NCI-H524 treated with DMSO at 0.1 percent for 48 hours (cell line): ENCODE measurements around the gene COL11A2.

Experiments
- DNase-seq: peaks from one replicate; lab custom pipeline; 2025; lab: John Stamatoyannopoulos, UW

COL11A2 gene

DNA sequence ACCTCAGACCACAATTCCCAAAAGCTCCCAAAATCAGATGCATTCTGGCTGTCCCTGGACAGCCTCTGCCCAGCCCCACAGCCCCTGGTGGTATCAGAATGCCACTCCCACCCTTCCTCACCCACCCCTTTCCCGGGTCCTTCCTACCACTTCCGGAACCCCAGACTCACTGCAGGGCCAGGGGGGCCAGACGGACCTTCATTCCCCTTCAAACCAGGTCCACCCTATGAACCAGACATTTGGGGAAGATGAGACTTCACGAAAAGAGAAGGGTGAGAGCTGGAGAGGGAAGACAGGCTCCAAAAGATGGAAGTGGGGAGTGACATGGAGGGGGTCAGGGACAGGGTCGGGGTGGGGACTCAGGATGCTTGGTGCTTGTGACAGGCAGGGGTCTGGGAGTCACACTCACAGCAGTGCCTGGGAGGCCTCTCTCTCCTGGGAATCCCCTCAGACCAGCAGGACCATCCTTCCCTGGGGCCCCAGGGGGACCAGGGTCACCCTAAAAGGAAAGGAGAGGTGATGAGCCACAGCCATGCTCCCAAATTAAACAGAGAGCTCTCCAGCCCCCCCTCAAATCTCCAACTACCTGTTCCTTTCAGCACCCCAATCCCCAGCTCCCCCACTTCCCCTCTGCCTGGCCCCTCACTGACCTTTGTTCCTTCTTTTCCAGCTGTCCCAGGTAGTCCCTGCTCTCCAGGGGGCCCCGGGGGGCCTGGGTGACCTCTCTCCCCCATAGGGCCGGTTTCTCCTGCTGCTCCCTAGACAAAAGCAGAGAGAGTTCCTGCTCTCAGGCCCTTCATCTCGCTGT is 20.2 kb downstream of the COL11A2 start:
- DNase-seq, result no peak

DNA sequence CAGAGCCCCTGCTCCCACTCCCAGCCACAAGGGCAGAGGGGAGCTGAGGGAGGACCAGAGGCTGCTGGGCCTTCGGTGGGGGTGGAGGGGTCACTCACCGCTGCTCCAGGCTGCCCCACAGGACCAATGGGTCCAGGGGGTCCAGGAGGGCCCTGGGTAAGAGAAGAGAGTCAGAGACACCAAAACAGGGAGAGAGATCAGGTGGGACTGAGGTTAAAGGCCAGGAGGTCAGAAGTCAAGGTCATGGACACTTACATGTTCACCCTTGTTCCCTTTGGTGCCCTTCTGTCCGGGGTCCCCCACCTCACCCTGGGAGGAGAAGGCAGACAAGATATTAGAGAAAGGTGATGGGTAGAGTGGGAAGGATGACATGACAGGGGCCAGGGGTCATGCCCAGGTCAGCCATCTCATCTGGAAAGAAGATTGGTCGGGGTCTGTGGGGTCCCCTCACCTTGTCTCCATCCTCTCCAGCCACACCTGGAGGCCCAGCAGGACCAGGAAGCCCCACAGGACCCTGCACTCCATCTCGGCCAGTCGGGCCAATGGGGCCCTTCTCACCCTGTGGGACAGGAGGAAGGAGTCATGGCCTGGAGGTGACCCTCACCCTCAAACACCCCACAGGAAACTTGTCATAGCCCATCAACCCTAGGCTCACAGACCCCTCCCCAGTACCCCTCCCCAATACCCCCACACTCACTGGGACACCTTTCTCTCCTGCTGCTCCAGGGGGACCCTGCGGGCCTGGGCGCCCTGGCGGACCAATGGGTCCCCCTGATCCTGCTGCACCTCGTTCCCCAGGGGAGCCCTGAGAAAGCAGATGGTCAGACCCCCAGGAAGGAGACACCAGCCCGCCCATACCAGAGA is 21.0 kb downstream of the COL11A2 start:
- DNase-seq, result no peak

DNA sequence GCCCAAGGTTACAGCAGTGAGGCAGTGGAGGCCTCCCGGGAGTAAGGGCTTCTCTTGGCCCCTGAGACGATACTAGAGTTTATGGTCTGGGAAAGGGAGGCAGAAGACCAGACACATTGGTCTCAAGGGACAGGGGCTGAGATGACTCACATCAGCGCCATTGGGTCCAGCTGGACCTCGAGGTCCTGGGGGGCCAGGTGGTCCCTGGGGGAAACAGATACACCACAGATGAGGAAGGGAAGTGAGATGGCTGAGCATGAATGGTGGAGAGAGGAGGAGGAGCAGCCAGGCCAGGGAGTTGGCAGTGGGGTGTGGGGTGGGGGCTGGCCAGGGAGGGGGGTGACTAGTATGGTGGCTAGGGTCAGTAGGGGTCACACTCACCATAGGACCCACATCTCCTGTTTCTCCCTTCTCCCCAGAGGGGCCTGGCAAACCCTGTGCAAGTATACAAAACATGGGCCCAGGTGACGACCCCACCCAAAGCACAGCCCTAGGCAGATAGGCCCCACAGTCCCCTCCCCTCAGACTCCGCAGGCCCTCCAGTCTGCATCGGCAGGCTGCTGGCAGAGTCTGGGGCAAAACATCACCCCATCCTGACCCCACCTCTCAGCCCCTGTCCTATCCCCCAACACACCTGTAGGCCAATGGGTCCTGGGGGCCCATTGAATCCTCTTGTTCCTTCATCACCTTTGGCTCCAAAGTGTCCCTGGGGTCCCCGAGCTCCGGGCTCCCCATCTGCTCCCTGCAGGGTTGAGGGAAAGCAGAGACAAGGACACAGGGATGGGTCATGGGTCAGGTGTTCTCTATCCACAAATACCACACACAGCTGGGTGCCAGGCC is 21.9 kb downstream of the COL11A2 start:
- DNase-seq, result no peak

DNA sequence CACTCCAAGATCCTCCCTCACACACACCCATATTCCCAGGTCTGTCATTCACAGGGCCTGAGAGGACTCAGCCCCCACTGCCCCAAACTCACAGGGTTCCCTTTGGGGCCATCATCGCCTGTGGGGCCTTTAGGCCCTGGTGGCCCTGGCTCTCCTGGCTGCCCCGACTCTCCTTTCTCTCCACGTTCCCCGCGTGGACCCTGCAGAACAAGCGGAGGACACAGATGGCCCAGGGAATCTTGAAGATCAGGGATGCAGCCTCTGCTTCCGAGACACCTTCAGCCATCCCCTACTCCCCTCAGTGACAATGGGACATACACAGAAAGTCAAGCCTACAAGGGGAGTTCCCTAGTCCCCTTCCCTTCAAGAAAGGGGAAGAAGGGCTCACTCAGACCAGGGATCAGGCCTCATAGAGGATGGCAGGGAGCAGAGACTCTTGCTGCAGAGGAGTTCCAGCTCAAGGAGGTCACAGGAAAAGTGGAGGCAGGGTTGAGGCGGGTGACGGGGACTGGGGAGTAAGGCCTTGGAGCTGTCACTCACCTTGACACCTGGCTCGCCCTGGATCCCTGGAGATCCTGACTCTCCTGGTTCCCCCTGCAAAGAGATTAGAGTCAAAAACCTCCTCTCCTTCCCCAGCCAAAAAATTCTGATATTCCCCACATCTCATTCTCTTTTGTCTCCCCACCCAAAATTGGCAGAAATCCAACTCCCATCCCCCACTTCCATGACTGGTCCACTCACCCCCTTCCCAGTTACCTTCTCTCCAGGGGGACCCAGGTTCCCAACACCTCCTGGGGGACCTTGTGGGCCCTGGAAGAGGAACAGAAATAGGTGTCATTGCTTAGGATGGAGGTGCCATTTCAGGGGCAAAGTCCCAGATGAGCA is 22.7 kb downstream of the COL11A2 start:
- no peak for DNase-seq

DNA sequence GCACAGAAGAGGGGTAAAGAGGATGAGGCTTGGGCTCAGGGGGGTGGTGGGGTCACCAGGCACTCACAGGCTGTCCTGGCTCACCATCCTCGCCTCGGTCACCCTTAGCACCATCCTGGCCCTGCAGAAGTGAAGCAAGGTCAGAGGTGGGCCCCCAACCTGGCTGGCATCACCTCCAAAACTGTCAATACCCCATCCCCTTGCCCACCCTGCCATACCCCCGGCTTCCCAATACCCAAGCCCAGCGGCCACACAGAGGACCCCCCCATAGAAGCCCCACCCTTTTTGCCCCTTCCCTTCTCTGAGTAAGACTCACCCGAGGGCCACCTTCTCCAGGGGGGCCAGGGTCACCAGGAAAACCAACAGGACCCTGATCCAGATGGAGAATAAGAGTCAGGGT is 23.6 kb downstream of the COL11A2 start:
- no peak for DNase-seq

DNA sequence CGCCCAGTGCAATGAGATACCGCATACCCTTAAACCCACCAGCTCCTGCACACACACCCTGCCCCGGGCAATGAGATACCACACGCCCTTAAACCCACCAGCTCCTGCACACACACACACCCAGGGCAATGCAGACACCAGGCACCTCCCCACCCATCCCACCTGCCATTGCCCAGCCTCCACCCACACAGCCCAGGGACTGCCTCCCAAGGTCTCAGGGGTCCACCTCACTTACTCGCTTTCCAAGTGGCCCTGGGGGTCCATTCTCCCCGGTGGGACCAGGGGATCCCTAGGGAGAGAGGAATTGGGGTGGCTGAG is 24.0 kb downstream of the COL11A2 start:
- no peak for DNase-seq

DNA sequence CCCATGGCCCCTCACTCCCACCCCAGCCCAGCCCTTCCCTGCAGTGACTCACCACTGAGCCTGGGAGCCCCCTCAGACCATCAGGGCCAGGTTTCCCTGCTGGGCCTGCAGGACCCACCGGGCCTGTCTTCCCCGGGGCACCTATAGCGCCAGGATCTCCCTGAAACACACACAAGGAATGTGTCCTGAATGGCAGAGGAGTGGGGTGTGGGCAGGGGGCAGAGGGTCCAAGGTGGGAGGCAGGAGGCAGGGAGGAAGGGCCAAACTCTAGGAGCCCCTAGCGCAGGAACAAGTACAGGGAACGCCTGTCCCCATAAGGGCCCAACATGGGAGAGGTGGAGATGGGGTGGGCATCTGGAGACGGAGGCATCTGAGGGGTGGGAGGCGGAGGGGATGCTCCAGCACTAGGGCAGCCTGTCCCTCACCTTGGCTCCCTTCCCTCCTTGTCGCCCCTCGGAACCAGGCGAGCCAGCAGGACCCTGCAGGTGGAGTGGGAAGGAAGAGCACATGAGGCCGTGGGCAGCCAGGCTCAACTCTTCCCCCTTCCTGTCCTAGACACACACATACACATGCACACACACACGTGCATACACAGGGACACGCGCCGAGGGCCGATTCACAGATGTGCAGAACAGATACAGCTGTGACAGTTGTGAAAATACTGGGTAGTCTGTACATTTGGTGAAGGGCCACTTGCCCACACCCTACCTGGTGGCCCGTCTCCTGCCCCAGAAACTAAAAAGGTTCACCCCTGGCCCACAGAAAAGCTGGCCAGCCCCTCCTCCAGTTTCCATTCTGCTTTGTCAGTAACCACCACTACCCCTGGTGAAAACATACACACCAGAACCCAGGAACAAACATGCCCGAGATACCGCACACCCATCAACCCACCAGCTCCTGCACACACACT is 24.6 kb downstream of the COL11A2 start:
- no peak for DNase-seq

DNA sequence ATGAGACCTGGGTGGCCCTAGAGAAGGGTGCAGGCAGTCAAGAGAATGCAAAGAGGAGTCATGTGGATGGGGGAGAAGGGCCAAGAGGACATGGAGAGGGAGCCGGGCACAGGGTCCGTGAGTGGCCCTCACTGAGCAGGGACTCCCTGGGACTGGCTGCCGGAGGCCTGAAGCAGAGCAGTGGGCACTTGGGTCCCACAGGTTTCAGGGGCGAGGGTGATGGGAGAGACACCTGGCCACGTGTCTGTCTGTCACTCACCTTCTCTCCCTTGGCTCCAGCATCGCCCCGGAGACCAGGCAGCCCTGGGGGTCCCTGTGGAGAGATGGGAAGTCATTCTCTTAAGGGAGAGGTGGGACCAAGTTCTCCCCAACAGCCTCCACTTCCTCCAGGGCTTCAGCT is 25.5 kb downstream of the COL11A2 start:
- no peak for DNase-seq

DNA sequence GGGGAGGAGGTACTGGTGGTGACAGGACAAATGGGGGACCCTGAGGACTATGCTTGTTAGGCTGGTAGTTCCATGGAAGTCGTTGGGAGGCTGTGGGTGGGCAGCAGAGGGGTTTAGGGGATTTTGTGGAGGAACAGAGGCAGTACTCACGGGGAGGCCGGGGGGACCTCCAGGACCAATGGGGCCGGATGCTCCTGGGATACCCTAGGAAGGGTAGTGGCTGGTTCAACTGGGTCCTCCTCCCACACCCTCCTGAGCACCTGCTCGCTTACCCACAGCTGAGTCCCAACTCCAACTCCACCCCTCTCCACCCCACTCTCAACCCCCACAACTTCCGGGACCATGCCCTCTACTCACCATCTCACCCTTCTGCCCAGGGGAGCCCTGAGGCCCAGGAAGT is 25.9 kb downstream of the COL11A2 start:
- DNase-seq, result no peak

DNA sequence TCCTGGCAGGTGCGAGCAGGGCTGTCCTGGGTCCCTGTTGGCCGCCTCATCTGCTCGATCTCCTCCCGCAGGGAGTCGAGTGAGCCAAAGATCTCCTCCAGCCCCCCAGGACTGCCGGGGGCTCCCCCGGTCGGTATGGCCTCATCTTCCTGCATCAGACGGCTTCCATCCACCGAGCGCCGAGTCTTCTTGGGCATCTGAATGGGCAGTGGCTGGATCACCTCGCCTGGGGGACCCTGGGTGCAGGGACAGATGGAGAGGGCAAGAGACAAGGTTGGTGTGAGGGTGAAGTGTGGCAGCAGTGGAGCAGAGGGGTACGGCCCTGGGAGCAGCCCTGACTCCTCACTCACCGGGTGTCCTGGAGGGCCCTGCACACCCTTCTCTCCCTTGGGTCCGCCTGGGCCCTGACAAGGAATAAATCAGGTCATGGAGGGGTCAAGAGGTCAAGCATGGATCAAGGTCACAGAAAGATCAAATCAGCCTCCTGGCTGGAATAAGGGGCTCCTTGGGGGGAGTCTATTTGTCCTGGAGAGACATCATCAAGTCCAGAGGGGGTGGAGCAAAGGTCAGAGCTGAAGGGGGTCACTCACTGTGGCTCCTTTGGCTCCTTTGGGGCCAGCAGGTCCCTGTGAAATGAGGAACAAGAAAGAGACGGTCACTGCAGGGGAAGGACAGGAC is 26.5 kb downstream of the COL11A2 start:
- no peak for DNase-seq

DNA sequence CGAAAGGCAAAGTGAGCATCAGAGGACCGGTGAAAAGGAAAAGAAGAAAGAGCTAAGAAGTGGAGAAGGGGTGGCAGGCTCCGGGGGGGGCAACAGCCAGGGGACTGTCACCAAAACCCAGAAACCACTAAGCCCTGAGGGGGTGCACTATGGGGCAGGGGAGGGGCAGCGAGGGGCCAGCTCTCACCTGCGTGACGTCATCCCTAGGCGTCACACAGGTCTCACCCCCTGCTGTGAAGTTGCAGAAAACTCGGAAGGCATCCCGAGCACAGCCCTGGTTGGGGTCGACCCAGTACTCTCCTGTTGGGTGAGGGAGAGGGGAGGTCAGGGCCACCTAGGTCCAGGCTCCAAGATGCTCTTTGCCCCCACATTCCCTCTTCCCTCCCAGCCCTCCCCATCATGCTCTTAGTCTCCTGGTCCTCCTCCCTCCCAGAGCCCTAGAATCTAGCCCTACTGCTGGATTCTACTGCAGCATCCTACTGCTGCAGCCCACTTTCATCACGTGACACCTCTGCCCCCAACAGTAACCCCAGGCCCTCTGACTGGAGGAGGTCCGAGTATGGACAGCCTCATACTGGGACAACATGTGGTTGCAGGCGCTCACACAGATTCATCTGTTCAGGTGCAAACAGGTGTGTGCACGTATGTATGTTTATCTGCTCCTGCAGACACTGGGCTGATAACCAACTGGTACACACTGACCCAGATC is 27.4 kb downstream of the COL11A2 start:
- DNase-seq, result no peak

DNA sequence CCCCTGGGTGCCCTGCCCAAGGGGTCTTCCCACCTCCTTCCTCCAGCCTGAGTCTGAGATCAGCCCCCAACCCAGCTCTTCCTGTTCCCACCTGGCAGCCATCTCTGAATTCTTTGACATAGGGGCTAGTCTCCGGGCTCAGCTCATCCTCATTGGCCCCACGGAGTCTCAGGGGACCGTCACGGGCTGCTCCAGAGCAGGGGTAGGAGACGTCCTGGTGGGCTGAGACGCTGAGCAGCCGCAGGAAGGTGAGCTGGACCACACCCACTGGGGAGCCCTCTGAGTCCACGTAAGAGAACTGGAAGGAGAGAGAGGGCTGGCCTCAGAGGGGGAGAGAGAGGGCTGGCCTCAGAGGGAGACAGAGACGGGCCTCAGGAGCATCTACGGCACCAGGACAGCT is 28.1 kb downstream of the COL11A2 start:
- DNase-seq, result no peak

DNA sequence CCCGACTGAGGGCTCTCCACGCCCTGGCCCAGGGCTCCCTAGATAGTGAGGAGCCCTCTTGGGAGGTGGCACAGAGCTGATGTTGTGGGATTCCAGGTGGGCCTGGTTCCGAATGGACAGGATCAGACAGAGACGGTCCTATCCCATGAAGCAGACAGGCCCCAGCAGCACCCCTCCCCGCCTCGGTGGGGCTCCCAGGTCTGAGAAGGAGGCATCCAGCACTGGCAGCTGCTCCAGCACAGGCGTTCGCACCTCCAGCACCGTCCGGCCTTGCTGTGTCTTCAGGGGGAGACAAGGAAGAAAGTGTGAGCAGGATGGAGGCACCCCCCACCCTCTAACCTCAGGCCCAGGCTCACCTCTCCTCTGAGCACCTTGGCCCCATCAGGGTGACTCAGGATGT is 28.7 kb downstream of the COL11A2 start:
- no peak for DNase-seq

DNA sequence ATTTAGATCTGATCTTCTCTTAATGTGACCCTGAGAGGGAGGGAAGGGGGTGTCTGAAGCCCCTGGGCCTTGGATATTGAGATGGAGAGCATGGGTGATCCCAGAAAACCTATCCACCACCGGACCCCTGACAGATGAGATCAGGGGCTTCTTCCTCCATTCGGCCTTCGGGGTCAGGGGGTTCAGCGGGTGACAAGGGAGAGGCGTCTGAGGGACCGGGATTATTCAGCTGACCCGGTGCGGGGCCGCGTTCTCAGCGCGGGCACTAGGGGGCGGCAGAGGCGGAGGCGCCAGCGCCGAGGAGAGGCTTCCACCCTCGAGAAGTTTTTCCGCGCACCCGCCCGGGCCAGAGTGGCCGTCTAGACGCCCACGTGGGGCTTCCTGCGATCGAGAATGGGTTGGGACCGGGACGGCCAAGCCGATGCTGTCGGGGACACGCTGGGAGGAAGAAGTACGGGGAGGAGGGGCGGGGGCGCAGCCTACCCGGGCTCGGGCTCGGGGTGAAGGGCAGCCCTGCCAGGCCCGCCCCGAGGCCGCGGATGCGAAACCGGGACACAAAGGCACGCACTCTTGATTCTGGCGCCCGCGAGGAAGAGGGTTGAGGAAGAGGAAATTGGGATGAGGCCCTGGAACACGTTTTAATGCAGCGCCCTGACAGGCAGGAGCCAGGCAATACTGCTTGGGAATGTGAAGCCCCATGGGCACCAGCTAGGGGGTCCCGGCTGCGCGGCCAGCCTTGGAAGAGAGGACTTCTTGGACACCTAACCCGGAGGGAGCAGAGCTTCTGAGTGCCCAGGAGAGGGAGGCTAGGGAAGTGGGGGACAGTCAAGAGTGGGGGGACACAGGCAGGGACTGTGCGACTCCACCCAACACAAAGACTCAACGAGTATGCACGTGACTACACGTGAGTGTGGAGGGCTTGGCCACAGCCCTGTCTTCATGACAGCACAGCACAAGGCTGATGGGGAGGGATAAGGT is 30.6 kb downstream of the COL11A2 start:
- no peak for DNase-seq

DNA sequence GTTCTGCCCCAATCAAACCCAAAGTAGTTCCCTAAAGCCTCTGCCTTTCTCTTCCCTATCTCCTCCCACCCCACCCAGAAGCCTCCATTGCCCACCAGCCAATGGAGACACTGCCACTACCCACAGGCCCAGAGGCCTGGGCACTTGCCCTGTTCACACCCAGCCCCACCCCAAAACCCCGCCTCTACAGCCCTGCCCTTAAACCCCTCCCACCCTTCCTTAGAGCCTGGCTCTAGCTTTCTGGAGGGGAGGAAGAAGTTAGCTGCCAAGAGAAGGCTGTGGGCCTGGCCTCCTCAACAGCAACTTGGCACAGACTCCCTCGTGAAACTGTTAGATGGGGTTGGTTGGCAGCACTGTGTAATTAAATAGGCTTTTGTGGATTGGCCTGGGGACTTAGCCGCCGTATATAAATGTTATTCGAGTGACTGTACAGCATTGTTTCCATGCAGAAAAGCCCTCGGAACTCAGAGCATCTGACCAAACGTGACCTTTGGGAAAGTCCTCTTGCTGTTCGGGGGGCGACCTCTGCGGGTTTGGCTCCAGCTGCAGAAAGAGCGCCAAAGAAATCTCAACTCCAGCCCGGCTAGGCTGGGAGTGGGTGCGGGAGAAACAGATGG is 31.4 kb downstream of the COL11A2 start:
- no peak for DNase-seq

DNA sequence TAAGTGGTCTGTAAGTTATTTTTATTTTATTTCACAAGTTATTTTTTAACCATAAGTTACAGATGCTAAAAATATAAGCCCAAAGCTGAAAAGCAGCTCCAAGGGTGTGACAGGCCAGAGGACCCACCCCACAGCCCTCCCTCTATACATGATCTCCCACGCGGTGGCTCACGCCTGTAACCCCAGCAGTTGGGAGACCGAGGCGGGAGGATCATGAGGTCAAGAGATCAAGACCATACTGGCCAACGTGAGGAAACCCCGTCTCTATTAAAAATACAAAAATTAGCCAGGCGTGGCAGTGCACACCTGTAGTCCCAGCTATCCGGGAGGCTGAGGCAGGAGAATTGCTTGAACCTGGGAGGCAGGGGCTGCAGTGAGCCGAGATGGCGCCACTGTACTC is 32.2 kb downstream of the COL11A2 start:
- no peak for DNase-seq

DNA sequence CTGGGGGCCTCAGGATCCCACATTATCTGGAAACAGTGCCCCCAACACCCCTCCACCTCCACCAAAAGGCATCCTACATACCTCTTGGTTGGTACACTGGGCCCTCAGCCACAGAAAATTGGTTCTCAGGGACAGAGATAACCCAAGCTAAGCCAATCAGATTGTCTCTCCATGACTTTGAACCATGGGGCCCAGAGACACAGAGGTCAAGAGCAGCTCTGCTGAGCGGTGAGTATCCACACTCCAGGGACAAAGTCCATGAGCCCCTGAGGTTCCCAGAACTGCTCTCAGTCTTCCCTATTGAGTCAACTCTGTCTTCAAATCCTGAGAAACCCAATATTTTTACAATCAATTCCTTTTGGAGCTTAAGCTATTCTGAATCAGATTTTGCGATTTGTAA is 35.3 kb downstream of the COL11A2 start:
- no peak for DNase-seq

DNA sequence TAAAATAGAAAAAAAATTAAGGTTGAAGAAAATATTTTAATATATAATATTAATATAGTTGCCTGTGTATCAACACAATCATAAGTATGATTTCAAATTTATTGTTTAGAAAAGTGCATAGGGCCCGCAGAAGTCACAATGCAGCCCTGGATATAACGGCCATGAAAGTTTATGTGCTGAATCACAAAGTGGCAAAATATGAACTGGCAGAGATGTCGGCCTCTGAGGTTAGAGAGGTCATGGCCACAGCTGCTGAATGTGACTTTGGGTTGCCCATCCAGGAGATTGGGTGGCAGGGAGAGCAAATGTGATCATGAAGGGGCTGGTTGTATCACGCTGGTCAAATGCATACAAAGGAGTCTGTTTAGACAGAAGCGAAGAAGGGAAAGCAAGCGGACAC is 35.7 kb downstream of the COL11A2 start:
- no peak for DNase-seq
